ENCODE measurements around the gene TSHZ2.
"Not testable (repeated sequence)": the region's sequence is repeated elsewhere in the genome, so short reads cannot be mapped to it uniquely, and the experiment has no call there.

The TSHZ2 gene

GRCh38 chr20:53296451-53297153 is 324.4 kb downstream of the TSHZ2 start:
- no peak for DNase-seq

GRCh38 chr20:53297154-53297529 is 325.0 kb downstream of the TSHZ2 start:
- DNase-seq, result no peak

GRCh38 chr20:53298260-53298659 is 326.1 kb downstream of the TSHZ2 start:
- DNase-seq, result no peak

GRCh38 chr20:53298911-53299310 is 326.8 kb downstream of the TSHZ2 start:
- no peak for DNase-seq

- no peak for DNase-seq
Observed at GRCh38 chr20:53299831-53300230, 327.7 kb downstream of the TSHZ2 start.

GRCh38 chr20:53301869-53302268 is 329.7 kb downstream of the TSHZ2 start:
- DNase-seq, result no peak

GRCh38 chr20:53302695-53303412 is 330.7 kb downstream of the TSHZ2 start:
- DNase-seq, result no peak

- no peak for DNase-seq
Observed at GRCh38 chr20:53303413-53303760, 331.2 kb downstream of the TSHZ2 start.

- no peak for DNase-seq
Observed at GRCh38 chr20:53304146-53304545, 332.0 kb downstream of the TSHZ2 start.

GRCh38 chr20:53306192-53306805 is 334.1 kb downstream of the TSHZ2 start:
- DNase-seq, result no peak

GRCh38 chr20:53307964-53308597 is 335.9 kb downstream of the TSHZ2 start:
- no peak for DNase-seq

- no peak for DNase-seq
Observed at GRCh38 chr20:53309515-53309914, 337.4 kb downstream of the TSHZ2 start.

GRCh38 chr20:53312957-53313356 is 340.8 kb downstream of the TSHZ2 start:
- no peak for DNase-seq

- no peak for DNase-seq
Observed at GRCh38 chr20:53316206-53316937, 344.2 kb downstream of the TSHZ2 start.

- no peak for DNase-seq
Observed at GRCh38 chr20:53319200-53319599, 347.0 kb downstream of the TSHZ2 start.

- DNase-seq, result no peak
Observed at GRCh38 chr20:53319716-53320115, 347.6 kb downstream of the TSHZ2 start.

- no peak for DNase-seq
Observed at GRCh38 chr20:53320701-53321100, 348.5 kb downstream of the TSHZ2 start.

GRCh38 chr20:53321596-53321995 is 349.4 kb downstream of the TSHZ2 start:
- no peak for DNase-seq

GRCh38 chr20:53322651-53323050 is 350.5 kb downstream of the TSHZ2 start:
- no peak for DNase-seq

GRCh38 chr20:53323460-53323859 is 351.3 kb downstream of the TSHZ2 start:
- not testable (repeated sequence) for DNase-seq

- DNase-seq, result no peak
Observed at GRCh38 chr20:53324816-53325215, 352.7 kb downstream of the TSHZ2 start.

- DNase-seq, result no peak
Observed at GRCh38 chr20:53328961-53329360, 356.8 kb downstream of the TSHZ2 start.

GRCh38 chr20:53329781-53330180 is 357.6 kb downstream of the TSHZ2 start:
- DNase-seq, result no peak
